ENCODE measurements around the gene WDR70. TPM values are rescaled to one million over a fixed set of nuclear protein-coding genes. Genes with fewer than 3 reads are reported as not detected.
A peak's percentile ranks its signal among the peaks of the same experiment; 100 is the strongest.

WDR70 gene
- total RNA-seq, 6 experiments from 2014 or later = 8.8 to 13.4 (median 11.3) TPM

- no peak overlapping the region for H3K4me3 ChIP-seq
- H3K36me3 ChIP-seq = no peaks in the 10 kb centered on the region
- TF ChIP-seq CTCF (IDR thresholded peaks at IDR 0.05) (no peak), POLR2A (IDR thresholded peaks at IDR 0.05) (no peak)
- H3K4me1 ChIP-seq = peaks cover 0 to 6% (median 0%) of the 10 kb centered on the region in 4 donors
- no peak for DNase-seq
- no peaks in the 10 kb centered on the region for H3K9me3 ChIP-seq
- no peak overlapping the region for H3K27ac ChIP-seq
- intact Hi-C loops (cut with DNase I) = no loop called here
- 66% methylated on average over 5 of the region's 5 CpGs for WGBS (ENCODE audit: insufficient coverage, low coverage, low lambda C conversion rate, missing lambda C conversion rate)
- H3K27me3 ChIP-seq = no peaks in the 10 kb centered on the region
- peak in 3 of 4 donors; percentile 10 to 58 (median 52) for ATAC-seq
Observed at GRCh38 chr5:37738865-37739488, 359.9 kb downstream of the WDR70 start.

- DNase-seq (no peak), ATAC-seq (peak in 2 of 4 donors; percentile 63 to 82)
- TF ChIP-seq POLR2A (IDR thresholded peaks at IDR 0.05) (no peak), CTCF (IDR thresholded peaks at IDR 0.05) (no peak)
- intact Hi-C loops (cut with DNase I) = no loop called here
- Histone ChIP-seq H3K9me3 (no peaks in the 10 kb centered on the region), H3K4me3 (no peak overlapping the region), H3K4me1 (peaks cover 0 to 6% (median 0%) of the 10 kb centered on the region in 4 donors), H3K36me3 (no peaks in the 10 kb centered on the region), H3K27me3 (no peaks in the 10 kb centered on the region), H3K27ac (no peak overlapping the region)
- 41% methylated on average over 2 of the region's 2 CpGs for WGBS (ENCODE audit: insufficient coverage, low coverage, low lambda C conversion rate, missing lambda C conversion rate)
Observed at GRCh38 chr5:37739817-37740261, 360.7 kb downstream of the WDR70 start.

- DNase-seq (no peak), ATAC-seq (peak in 1 of 4 donors; percentile 7)
- TF ChIP-seq CTCF (IDR thresholded peaks at IDR 0.05) (no peak), POLR2A (IDR thresholded peaks at IDR 0.05) (no peak)
- H3K36me3 ChIP-seq = no peaks in the 10 kb centered on the region
- no peaks in the 10 kb centered on the region for H3K9me3 ChIP-seq
- H3K4me1 ChIP-seq = peaks cover 0 to 6% (median 0%) of the 10 kb centered on the region in 4 donors
- no peaks in the 10 kb centered on the region for H3K27me3 ChIP-seq
- H3K27ac ChIP-seq = no peak overlapping the region
- intact Hi-C loops (cut with DNase I) = no loop called here
- H3K4me3 ChIP-seq = no peak overlapping the region
Observed at GRCh38 chr5:37740331-37741066, 361.4 kb downstream of the WDR70 start.

- no peaks in the 10 kb centered on the region for H3K9me3 ChIP-seq
- no peak overlapping the region for H3K4me3 ChIP-seq
- no peaks in the 10 kb centered on the region for H3K36me3 ChIP-seq
- H3K27me3 ChIP-seq = no peaks in the 10 kb centered on the region
- no peak for ATAC-seq
- intact Hi-C loops (cut with DNase I) = no loop called here
- DNase-seq = no peak
- TF ChIP-seq CTCF (IDR thresholded peaks at IDR 0.05) = no peak
- no peak for TF ChIP-seq POLR2A (IDR thresholded peaks at IDR 0.05)
- H3K27ac ChIP-seq = no peak overlapping the region
- H3K4me1 ChIP-seq = peaks cover 0 to 6% (median 0%) of the 10 kb centered on the region in 4 donors
Observed at GRCh38 chr5:37742111-37742510, 363.0 kb downstream of the WDR70 start.
